SK-N-SH (cell line): ENCODE data around the gene SLC5A4.

Experiments
- CTCF ChIP-seq: fragments of 200-600 bp; sonication (generic); IDR thresholded peaks from 2 replicates; pipeline ENCODE4 v1.6.1; 2017; ENCODE audit warnings: antibody characterized with exemption, mild to moderate bottlenecking, moderate library complexity
- ELF1 ChIP-seq: IDR thresholded peaks from 2 replicates; pipeline ENCODE4 v1.4.0; 2012
- MXI1 ChIP-seq: IDR thresholded peaks from 2 replicates; pipeline ENCODE4 v1.6.1; 2012; ENCODE audit warnings: mild to moderate bottlenecking, low read depth, low read length, improper control_type of control experiment

- TF ChIP-seq ELF1, result no peak
- no peak for TF ChIP-seq CTCF
- TF ChIP-seq MXI1, result no peak
Observed at GRCh38 chr22:32202161-32202538, 53.0 kb downstream of the SLC5A4 start.
